NCI-H2171 treated with DMSO at 0.1 percent for 48 hours (cell line): ENCODE measurements around the gene GPATCH1.

Experiments
- DNase-seq: peaks from one replicate; lab custom pipeline; 2025; lab: John Stamatoyannopoulos, UW

The GPATCH1 gene

GRCh38 chr19:33063753-33064457 lies 17.1 kb upstream of the GPATCH1 start:
- DNase-seq = no peak

- peak; percentile 45 for DNase-seq
Observed at GRCh38 chr19:33064458-33064791, 16.6 kb upstream of the GPATCH1 start.

DNA sequence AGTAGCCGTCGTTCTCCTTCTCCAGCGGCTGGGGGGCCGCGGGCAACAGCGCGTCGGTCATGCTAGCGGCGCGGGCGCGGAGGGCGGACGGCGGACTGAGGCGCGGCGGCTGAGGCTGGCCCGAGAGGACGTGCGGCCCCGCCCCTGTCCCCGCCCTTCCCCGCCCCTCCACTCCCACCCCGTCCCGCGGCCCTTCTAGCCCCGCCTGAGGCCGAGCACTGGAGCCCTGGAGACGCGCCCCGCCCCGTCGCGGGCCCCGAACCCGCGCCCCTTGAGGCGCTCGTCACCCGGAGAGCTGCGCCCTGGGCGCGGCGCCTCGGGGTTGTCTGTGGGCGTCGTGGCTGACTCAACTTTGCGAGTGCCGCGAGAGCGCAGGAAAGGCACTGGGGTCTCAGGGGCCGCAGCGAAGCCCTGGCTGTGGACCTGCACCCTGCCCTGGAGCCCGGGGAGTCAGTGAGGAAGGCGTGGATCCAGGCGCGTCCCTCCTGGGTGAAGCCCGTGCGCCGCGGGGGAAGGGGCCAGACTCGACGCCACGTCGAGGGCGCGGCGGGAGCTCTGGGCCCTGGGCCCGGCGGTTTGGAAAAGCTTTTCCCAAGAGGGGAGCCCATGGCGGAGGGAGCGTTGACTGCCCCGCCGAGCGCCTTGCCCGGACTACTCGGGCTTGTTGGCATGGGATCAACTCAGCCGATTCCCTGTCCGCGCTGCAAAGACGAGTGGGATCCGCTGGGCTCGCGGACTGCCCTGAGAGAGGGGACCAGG lies 16.0 kb upstream of the GPATCH1 start, which contains the start of gene RHPN2:
TSS of gene RHPN2 (minus strand) at position 97 of the 759 bp plus-strand sequence. CDS start at position 61, 36 bp downstream.
- DNase-seq = peak; percentile 65

- no peak for DNase-seq
Observed at GRCh38 chr19:33066543-33066942, 14.4 kb upstream of the GPATCH1 start.

GRCh38 chr19:33067121-33067520 lies 13.9 kb upstream of the GPATCH1 start:
- DNase-seq = no peak

DNA sequence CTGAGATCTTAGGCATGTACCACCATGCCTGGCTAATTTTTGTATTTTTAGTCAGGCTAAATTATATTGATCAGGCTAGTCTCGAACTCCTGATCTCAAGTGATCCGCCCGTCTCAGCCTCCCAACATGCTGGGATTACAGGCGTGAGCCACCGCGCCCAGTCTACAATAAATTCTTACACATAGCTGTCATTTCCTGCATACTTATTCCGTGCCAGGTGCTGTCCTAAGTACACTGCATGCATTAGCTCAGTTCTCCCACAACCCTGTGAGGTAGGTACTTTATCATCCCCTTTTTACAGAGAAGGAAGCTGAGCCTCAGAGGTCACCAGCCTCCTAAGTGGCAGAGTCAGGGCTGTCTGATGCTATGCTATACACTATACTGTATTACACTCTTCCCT lies 9.1 kb upstream of the GPATCH1 start:
- no peak for DNase-seq

DNA sequence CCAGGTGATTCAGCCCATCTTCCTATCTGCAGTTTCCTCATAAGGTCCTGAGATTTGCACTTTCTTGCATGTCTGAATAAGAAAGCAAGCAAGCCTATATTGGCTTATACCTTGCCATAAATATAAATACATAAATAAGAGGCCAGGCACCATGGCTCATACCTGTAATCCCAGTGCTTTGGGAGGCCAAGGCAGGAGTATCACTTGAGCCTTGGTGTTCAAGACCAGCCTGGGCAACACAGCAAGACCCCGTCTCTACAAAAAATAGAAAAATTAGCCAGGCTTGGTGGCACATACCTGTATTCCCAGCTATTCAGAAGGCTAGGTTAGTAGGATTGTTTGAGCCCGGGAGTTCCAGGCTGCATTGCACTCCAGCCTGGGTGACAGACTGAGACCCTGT lies 5.5 kb upstream of the GPATCH1 start:
- DNase-seq = no peak

GRCh38 chr19:33085570-33086128 lies 4.7 kb downstream of the GPATCH1 start:
- peak; percentile 62 for DNase-seq

DNA sequence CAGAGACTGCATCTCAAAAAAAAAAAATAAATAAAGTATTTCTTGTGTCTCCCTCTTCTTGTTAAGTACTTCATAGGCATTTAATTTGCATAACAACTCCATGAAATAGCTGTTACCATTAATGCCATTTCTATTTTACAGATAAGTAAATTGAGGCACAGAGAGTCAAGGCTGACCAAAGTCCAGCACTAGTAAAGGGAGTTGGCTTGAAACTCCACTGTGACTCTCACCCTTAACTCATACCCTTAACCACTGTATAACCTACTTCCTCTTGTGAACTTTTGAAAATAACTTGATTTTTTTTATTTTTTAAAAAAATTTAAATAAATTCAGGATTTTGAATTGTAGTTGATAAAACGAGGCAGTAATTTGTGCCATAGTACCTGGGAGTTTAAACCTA lies 6.0 kb downstream of the GPATCH1 start:
- DNase-seq = no peak

GRCh38 chr19:33089010-33089409 lies 8.0 kb downstream of the GPATCH1 start:
- no peak for DNase-seq

GRCh38 chr19:33090179-33090578 lies 9.2 kb downstream of the GPATCH1 start:
- no peak for DNase-seq

DNA sequence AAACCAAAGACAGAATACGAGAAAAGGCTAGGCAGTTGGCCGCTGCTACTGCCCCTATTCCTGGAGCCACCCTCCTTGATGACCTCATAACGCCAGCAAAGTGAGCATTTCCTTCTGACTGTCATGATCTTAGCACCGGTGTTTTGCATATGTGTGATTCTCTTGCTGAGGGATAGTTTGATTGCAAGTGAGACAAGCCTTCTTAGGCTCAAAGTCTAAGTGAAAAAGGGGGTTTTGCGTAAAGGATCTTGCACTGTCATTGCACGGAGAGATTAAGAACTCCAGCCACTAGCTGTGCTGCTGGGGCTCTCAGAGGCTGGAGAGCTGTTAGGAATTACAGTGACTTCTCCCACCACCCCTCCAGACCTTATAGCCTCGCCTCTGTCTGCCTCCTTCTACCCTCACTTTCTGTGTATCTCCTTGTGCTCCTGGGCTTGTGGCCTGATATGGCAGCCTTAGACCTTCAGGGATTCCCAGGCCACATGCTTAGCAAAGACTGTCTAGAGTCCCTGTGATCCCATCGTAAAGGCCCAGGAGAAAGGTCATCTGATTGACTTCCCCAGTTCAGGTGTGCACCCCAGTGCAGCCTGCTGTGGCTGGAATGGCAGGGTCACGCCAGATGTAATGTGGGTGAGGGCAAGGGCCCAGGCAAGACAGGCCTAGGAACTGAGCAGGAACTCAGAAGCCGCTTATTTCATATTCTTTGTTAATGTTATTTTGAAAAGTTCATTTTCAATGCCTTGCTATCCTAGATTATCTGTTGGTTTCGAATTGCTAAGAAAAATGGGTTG lies 12.6 kb downstream of the GPATCH1 start:
- no peak for DNase-seq

GRCh38 chr19:33094436-33095067 lies 13.6 kb downstream of the GPATCH1 start:
- DNase-seq = no peak

GRCh38 chr19:33096005-33096404 lies 15.0 kb downstream of the GPATCH1 start:
- no peak for DNase-seq

DNA sequence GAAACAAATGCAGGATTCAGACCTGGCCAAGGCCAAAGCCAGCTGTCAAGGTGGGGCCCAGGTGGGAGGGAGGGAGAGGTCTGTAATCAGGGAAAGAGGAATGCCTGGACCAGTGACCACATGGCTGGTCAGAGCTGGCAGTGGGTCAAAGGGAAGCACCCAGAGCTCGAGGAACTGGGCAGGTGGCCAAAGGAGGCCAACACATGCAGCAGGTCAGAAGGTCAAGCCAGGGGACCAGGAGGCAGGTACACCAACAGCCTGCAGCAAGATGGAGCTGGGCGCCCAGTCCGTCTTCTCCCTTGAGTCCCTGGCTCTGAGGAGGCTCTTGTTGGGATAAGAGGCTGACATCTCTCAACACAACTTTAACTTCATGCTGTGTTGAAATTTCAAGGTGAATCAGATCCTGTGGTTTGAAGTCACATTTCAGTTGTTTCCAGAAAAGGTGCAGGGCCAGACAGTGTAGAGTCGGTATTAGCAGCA lies 17.1 kb downstream of the GPATCH1 start:
- no peak for DNase-seq

GRCh38 chr19:33100894-33101644 lies 20.1 kb downstream of the GPATCH1 start:
- DNase-seq = no peak

GRCh38 chr19:33102893-33103292 lies 21.9 kb downstream of the GPATCH1 start:
- no peak for DNase-seq

GRCh38 chr19:33108161-33108560 lies 27.2 kb downstream of the GPATCH1 start:
- DNase-seq = no peak

- no peak for DNase-seq
Observed at GRCh38 chr19:33110137-33110910, 29.3 kb downstream of the GPATCH1 start.

DNA sequence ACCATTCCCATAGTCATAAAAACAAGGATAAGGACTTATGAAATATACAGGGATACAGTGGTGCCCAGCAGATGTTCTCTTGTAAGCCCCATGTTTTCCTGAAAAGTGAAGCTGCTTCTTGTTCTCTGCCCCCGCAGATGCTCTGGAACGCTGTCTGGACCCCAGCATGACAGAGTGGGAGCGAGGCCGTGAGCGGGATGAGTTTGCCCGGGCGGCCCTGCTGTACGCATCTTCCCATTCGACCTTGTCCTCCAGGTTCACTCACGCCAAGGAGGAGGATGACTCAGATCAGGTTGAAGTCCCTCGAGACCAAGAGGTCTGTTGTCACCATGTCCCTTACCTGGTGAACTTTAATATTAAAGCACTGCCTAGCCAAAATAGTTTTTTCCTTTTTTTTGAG lies 30.6 kb downstream of the GPATCH1 start:
- DNase-seq = no peak
